Naive B cell (primary cell): ENCODE data around the gene CCSER1. TPM values are rescaled to one million over a fixed set of nuclear protein-coding genes. Genes with fewer than 3 reads are reported as not detected.
"Not testable (repeated sequence)": the region's sequence is repeated elsewhere in the genome, so short reads cannot be mapped to it uniquely, and the experiment has no call there.

Experiments
- ATAC-seq, 2 donors: fragments of 150-1000 bp; cut with Tn5 transposase; 2 replicates each; pipeline ENCODE4 v1.10.0; 2021; ENCODE audit warnings: low read depth in 2 of 2, mild to moderate bottlenecking in 2 of 2, moderate library complexity in 2 of 2
- DNase-seq: peaks from one replicate; pipeline ENCODE4 v3.0.0; 2022
- H3K27ac Mint-ChIP-seq, 6 donors: one replicate each; pipeline ENCODE4 v1.8.0; 2020 to 2022; ENCODE audit warnings: mild to moderate bottlenecking in 6 of 6, mixed read lengths in 6 of 6, moderate library complexity in 5 of 6, inconsistent platforms in 2 of 6
- H3K27me3 Mint-ChIP-seq, 3 donors: one replicate each; pipeline ENCODE4 v1.8.0; 2021 to 2022; ENCODE audit warnings: mixed read lengths in 3 of 3, mild to moderate bottlenecking in 1 of 3
- H3K36me3 Mint-ChIP-seq, 2 donors: one replicate each; pipeline ENCODE4 v1.8.0; 2020 to 2022; ENCODE audit warnings: mixed read lengths in 2 of 2, inconsistent platforms in 1 of 2, mild to moderate bottlenecking in 1 of 2
- H3K4me1 Mint-ChIP-seq, 3 donors: one replicate each; pipeline ENCODE4 v1.8.0; 2020 to 2022; ENCODE audit warnings: mixed read lengths in 3 of 3, inconsistent platforms in 1 of 3, mild to moderate bottlenecking in 1 of 3, moderate library complexity in 1 of 3
- H3K4me3 Mint-ChIP-seq, 8 donors: one replicate each; pipeline ENCODE4 v1.8.0; 2020 to 2022; ENCODE audit warnings: mild to moderate bottlenecking in 8 of 8, mixed read lengths in 8 of 8, moderate library complexity in 8 of 8, inconsistent platforms in 2 of 8
- H3K9me3 Mint-ChIP-seq, 7 donors: one replicate each; pipeline ENCODE4 v1.8.0; 2020 to 2022; ENCODE audit warnings: mixed read lengths in 7 of 7, mild to moderate bottlenecking in 5 of 7, inconsistent platforms in 2 of 7, moderate library complexity in 1 of 7
- polyA plus RNA-seq, 6 donors: library from polyadenylated mRNA; unstranded; fragments of 300-500 nt; fragmentation: Illumina TruSeq; gene quantifications; one replicate each; pipeline ENCODE4 v1.2.3, GENCODE V29; 2021; ENCODE audit warnings: low read depth in 6 of 6

CCSER1 gene
- polyA plus RNA-seq, 6 donors from 2014 or later, result 4.4 to 16.4 (median 14.9) TPM; not detected in 1

GRCh38 chr4:91167864-91168653 is 1040.9 kb downstream of the CCSER1 start:
- ATAC-seq, H3K4me1 Mint-ChIP-seq, H3K27ac Mint-ChIP-seq, H3K27me3 Mint-ChIP-seq, DNase-seq, H3K4me3 Mint-ChIP-seq, H3K36me3 Mint-ChIP-seq: not testable (repeated sequence)
- peaks cover 7 to 31% (median 22%) of the 10 kb centered on the region in 7 donors for H3K9me3 Mint-ChIP-seq

GRCh38 chr4:91170768-91171167 is 1043.6 kb downstream of the CCSER1 start:
- H3K36me3 Mint-ChIP-seq, result peaks cover 0 to 3% of the 10 kb centered on the region in 2 donors
- DNase-seq, result no peak
- ATAC-seq, result no peak
- H3K9me3 Mint-ChIP-seq, result peaks cover 0 to 12% (median 7%) of the 10 kb centered on the region in 7 donors
- no peaks in the 10 kb centered on the region for H3K27me3 Mint-ChIP-seq
- no peak overlapping the region for H3K27ac Mint-ChIP-seq
- H3K4me3 Mint-ChIP-seq, result no peak overlapping the region
- H3K4me1 Mint-ChIP-seq, result no peaks in the 10 kb centered on the region

- ATAC-seq (no peak), DNase-seq (no peak)
- H3K4me1 Mint-ChIP-seq, result no peaks in the 10 kb centered on the region
- H3K9me3 Mint-ChIP-seq, result peaks cover 0 to 15% (median 8%) of the 10 kb centered on the region in 7 donors
- no peak overlapping the region for H3K27ac Mint-ChIP-seq
- no peaks in the 10 kb centered on the region for H3K27me3 Mint-ChIP-seq
- H3K4me3 Mint-ChIP-seq, result no peak overlapping the region
- H3K36me3 Mint-ChIP-seq, result peaks cover 0 to 3% of the 10 kb centered on the region in 2 donors
Measured at GRCh38 chr4:91171217-91171616, 1044.0 kb downstream of the CCSER1 start.

GRCh38 chr4:91185061-91185460 is 1057.9 kb downstream of the CCSER1 start:
- ATAC-seq, H3K4me3 Mint-ChIP-seq, H3K4me1 Mint-ChIP-seq, H3K27me3 Mint-ChIP-seq, DNase-seq, H3K36me3 Mint-ChIP-seq, H3K27ac Mint-ChIP-seq: not testable (repeated sequence)
- H3K9me3 Mint-ChIP-seq, result peaks cover 5 to 41% (median 20%) of the 10 kb centered on the region in 7 donors

GRCh38 chr4:91198951-91199350 is 1071.8 kb downstream of the CCSER1 start:
- Mint-ChIP-seq H3K27me3 (no peaks in the 10 kb centered on the region), H3K4me1 (no peaks in the 10 kb centered on the region), H3K9me3 (peaks cover 0 to 7% (median 0%) of the 10 kb centered on the region in 7 donors), H3K36me3 (peaks cover 0 to 3% of the 10 kb centered on the region in 2 donors), H3K27ac (no peak overlapping the region), H3K4me3 (no peak overlapping the region)
- DNase-seq (no peak), ATAC-seq (no peak)

GRCh38 chr4:91207535-91207934 is 1080.3 kb downstream of the CCSER1 start:
- no peak overlapping the region for H3K4me3 Mint-ChIP-seq
- H3K9me3 Mint-ChIP-seq, result peaks cover 0 to 15% (median 6%) of the 10 kb centered on the region in 7 donors
- DNase-seq, result no peak
- H3K4me1 Mint-ChIP-seq, result no peaks in the 10 kb centered on the region
- H3K27ac Mint-ChIP-seq, result no peak overlapping the region
- ATAC-seq, result no peak
- H3K27me3 Mint-ChIP-seq, result no peaks in the 10 kb centered on the region
- no peaks in the 10 kb centered on the region for H3K36me3 Mint-ChIP-seq

GRCh38 chr4:91212211-91212610 is 1085.0 kb downstream of the CCSER1 start:
- Mint-ChIP-seq H3K27ac (no peak overlapping the region), H3K36me3 (peaks cover 0 to 5% of the 10 kb centered on the region in 2 donors), H3K4me3 (no peak overlapping the region), H3K9me3 (peaks cover 4 to 22% (median 12%) of the 10 kb centered on the region in 7 donors), H3K4me1 (no peaks in the 10 kb centered on the region), H3K27me3 (no peaks in the 10 kb centered on the region)
- no peak for ATAC-seq
- no peak for DNase-seq

GRCh38 chr4:91217831-91218403 is 1090.7 kb downstream of the CCSER1 start:
- H3K4me1 Mint-ChIP-seq, H3K27ac Mint-ChIP-seq, H3K4me3 Mint-ChIP-seq, DNase-seq, H3K36me3 Mint-ChIP-seq, H3K27me3 Mint-ChIP-seq, ATAC-seq: not testable (repeated sequence)
- H3K9me3 Mint-ChIP-seq, result peaks cover 0 to 15% (median 7%) of the 10 kb centered on the region in 7 donors

GRCh38 chr4:91220315-91220714 is 1093.1 kb downstream of the CCSER1 start:
- Mint-ChIP-seq H3K27me3 (no peaks in the 10 kb centered on the region), H3K36me3 (peaks cover 0 to 5% of the 10 kb centered on the region in 2 donors)
- ATAC-seq, result no peak

GRCh38 chr4:91222014-91222413 is 1094.8 kb downstream of the CCSER1 start:
- DNase-seq, result no peak
- Mint-ChIP-seq H3K36me3 (no peaks in the 10 kb centered on the region), H3K4me1 (no peaks in the 10 kb centered on the region), H3K4me3 (no peak overlapping the region), H3K27ac (peak overlapping the region in 1 of 6 donors; percentile 75), H3K9me3 (peaks cover 0 to 9% (median 0%) of the 10 kb centered on the region in 7 donors), H3K27me3 (no peaks in the 10 kb centered on the region)
- no peak for ATAC-seq

More at GRCh38 chr4:91220315-91220714, 1093.1 kb downstream of the CCSER1 start:
- Mint-ChIP-seq H3K4me1 (no peaks in the 10 kb centered on the region), H3K4me3 (no peak overlapping the region), H3K9me3 (peaks cover 0 to 15% (median 5%) of the 10 kb centered on the region in 7 donors), H3K27ac (no peak overlapping the region)
- no peak for DNase-seq

- Mint-ChIP-seq H3K27me3 (no peaks in the 10 kb centered on the region), H3K27ac (no peak overlapping the region), H3K4me1 (no peaks in the 10 kb centered on the region), H3K4me3 (no peak overlapping the region), H3K9me3 (peaks cover 0 to 6% (median 0%) of the 10 kb centered on the region in 7 donors), H3K36me3 (no peaks in the 10 kb centered on the region)
- DNase-seq, result no peak
- ATAC-seq, result no peak
Measured at GRCh38 chr4:91226867-91227266, 1099.7 kb downstream of the CCSER1 start.

- ATAC-seq, result no peak
- Mint-ChIP-seq H3K9me3 (peaks cover 0 to 8% (median 0%) of the 10 kb centered on the region in 7 donors), H3K4me1 (no peaks in the 10 kb centered on the region), H3K4me3 (no peak overlapping the region), H3K27me3 (no peaks in the 10 kb centered on the region), H3K36me3 (no peaks in the 10 kb centered on the region), H3K27ac (no peak overlapping the region)
- DNase-seq, result no peak
Measured at GRCh38 chr4:91228659-91229058, 1101.5 kb downstream of the CCSER1 start.

GRCh38 chr4:91233164-91233563 is 1106.0 kb downstream of the CCSER1 start:
- H3K9me3 Mint-ChIP-seq, result peaks cover 0 to 8% (median 3%) of the 10 kb centered on the region in 7 donors
- DNase-seq (no peak), ATAC-seq (no peak)

GRCh38 chr4:91243132-91243531 is 1115.9 kb downstream of the CCSER1 start:
- H3K36me3 Mint-ChIP-seq, result no peaks in the 10 kb centered on the region
- no peaks in the 10 kb centered on the region for H3K4me1 Mint-ChIP-seq
- no peak overlapping the region for H3K27ac Mint-ChIP-seq
- H3K4me3 Mint-ChIP-seq, result no peak overlapping the region
- ATAC-seq (no peak), DNase-seq (no peak)
- no peaks in the 10 kb centered on the region for H3K27me3 Mint-ChIP-seq
- H3K9me3 Mint-ChIP-seq, result peaks cover 3 to 18% (median 9%) of the 10 kb centered on the region in 7 donors

More at GRCh38 chr4:91233164-91233563, 1106.0 kb downstream of the CCSER1 start:
- Mint-ChIP-seq H3K27ac (no peak overlapping the region), H3K27me3 (no peaks in the 10 kb centered on the region), H3K4me3 (no peak overlapping the region), H3K4me1 (no peaks in the 10 kb centered on the region), H3K36me3 (no peaks in the 10 kb centered on the region)
